Endodermal cell (in vitro differentiated cells): ENCODE results near the gene RIOK1. TPM values are rescaled to one million over a fixed set of nuclear protein-coding genes. Genes with fewer than 3 reads are reported as not detected.
"Not testable (repeated sequence)": the region's sequence is repeated elsewhere in the genome, so short reads cannot be mapped to it uniquely, and the experiment has no call there.

ENCODE experiments used
- DNase-seq: peaks from one replicate; pipeline ENCODE4 v3.0.0-alpha.2; 2017
- H3K27ac ChIP-seq: 2 replicates; pipeline ENCODE4 v1.5.1; 2013; ENCODE audit warnings: mild to moderate bottlenecking, low read depth, low read length, moderate library complexity
- H3K27me3 ChIP-seq: 2 replicates; pipeline ENCODE4 v1.6.1; 2013; ENCODE audit warnings: mild to moderate bottlenecking, low read length, moderate library complexity; ENCODE audit not compliant: insufficient read depth, control insufficient read depth, poor library complexity, severe bottlenecking
- H3K36me3 ChIP-seq: 2 replicates; pipeline ENCODE4 v1.7.0; 2013; ENCODE audit warnings: mild to moderate bottlenecking, low read length, moderate library complexity; ENCODE audit not compliant: control insufficient read depth, insufficient read depth
- H3K4me1 ChIP-seq: one replicate; pipeline ENCODE4 v1.7.0; 2013; ENCODE audit warnings: low read length; ENCODE audit not compliant: control insufficient read depth, insufficient read depth
- H3K4me3 ChIP-seq: 2 replicates; pipeline ENCODE4 v1.5.1; 2013; ENCODE audit warnings: mild to moderate bottlenecking, low read length, moderate library complexity
- H3K9ac ChIP-seq: 2 replicates; pipeline ENCODE4 v1.6.1; 2013; ENCODE audit warnings: mild to moderate bottlenecking, low read length, moderate library complexity; ENCODE audit not compliant: poor library complexity, severe bottlenecking; ENCODE audit errors: extremely low read depth
- H3K9me3 ChIP-seq: 2 replicates; pipeline ENCODE4 v1.6.1; 2013; ENCODE audit warnings: mild to moderate bottlenecking, low read length, moderate library complexity; ENCODE audit not compliant: control insufficient read depth
- H3K27ac Mint-ChIP-seq: 2 replicates; pipeline ENCODE4 v1.8.0; 2020; ENCODE audit warnings: mixed read lengths
- H3K27me3 Mint-ChIP-seq: 2 replicates; pipeline ENCODE4 v1.8.0; 2021; ENCODE audit warnings: mild to moderate bottlenecking, mixed read lengths; ENCODE audit not compliant: insufficient read depth
- H3K36me3 Mint-ChIP-seq: 2 replicates; pipeline ENCODE4 v1.8.0; 2020; ENCODE audit warnings: low read depth, mixed read lengths
- H3K4me1 Mint-ChIP-seq: 2 replicates; pipeline ENCODE4 v1.8.0; 2020; ENCODE audit warnings: mixed read lengths
- H3K4me3 Mint-ChIP-seq: 2 replicates; pipeline ENCODE4 v1.8.0; 2020; ENCODE audit warnings: mild to moderate bottlenecking, moderate library complexity, mixed read lengths
- H3K9me3 Mint-ChIP-seq: 2 replicates; pipeline ENCODE4 v1.8.0; 2020; ENCODE audit warnings: mild to moderate bottlenecking, mixed read lengths
- CTCF ChIP-seq: fragments of 200-600 bp; sonication (generic); conservative IDR thresholded peaks from 2 replicates; pipeline ENCODE4 v1.5.0; 2021; ENCODE audit warnings: antibody characterized with exemption, mild to moderate bottlenecking
- WGBS, 2 experiments: methylation state at CpG; one replicate each; pipeline versions ENCODE4 v1.1.5 to v1.1.7; 2013; ENCODE audit warnings: missing lambda C conversion rate in 2 of 2, mixed read lengths in 1 of 2; ENCODE audit not compliant: insufficient coverage in 1 of 2, insufficient read length in 1 of 2; 5-methylcytosine and 5-hydroxymethylcytosine counted together
- total RNA-seq, 2 donors: library from RNA; stranded (reverse); fragmentation: NEBNext Ultra II Directional in 1 of 2; extraction: Animal tissue kit (Norgen Biotek cat#: 25700) in 1 of 2; gene quantifications; 2 replicates in 1 of 2; 3 replicates in 1 of 2; pipeline ENCODE4 v1.2.1, GENCODE V29; 2021

RIOK1 gene
- total RNA-seq, 2 donors from 2014 or later: 17.7 to 20.3 TPM

GRCh38 chr6:7452898-7453297 is 63.3 kb downstream of the RIOK1 start:
- H3K9me3 ChIP-seq: no peaks in the 10 kb centered on the region
- H3K27ac ChIP-seq: no peak overlapping the region
- H3K27me3 Mint-ChIP-seq: no peaks in the 10 kb centered on the region
- DNase-seq: no peak
- no peak overlapping the region for H3K4me3 Mint-ChIP-seq
- no peak overlapping the region for H3K4me3 ChIP-seq
- no peak for TF ChIP-seq CTCF
- WGBS, 2 experiments: 81 to 85% methylated on average over 6 of the region's 6 CpGs
- peaks cover 11% of the 10 kb centered on the region for H3K9me3 Mint-ChIP-seq
- H3K9ac ChIP-seq: no peak overlapping the region
- no peak overlapping the region for H3K27ac Mint-ChIP-seq
- no peaks in the 10 kb centered on the region for H3K4me1 ChIP-seq
- no peaks in the 10 kb centered on the region for H3K4me1 Mint-ChIP-seq
- H3K36me3 ChIP-seq: no peaks in the 10 kb centered on the region
- H3K36me3 Mint-ChIP-seq: no peaks in the 10 kb centered on the region
- no peaks in the 10 kb centered on the region for H3K27me3 ChIP-seq

GRCh38 chr6:7454696-7455358 is 65.2 kb downstream of the RIOK1 start:
- Mint-ChIP-seq H3K4me1 (no peaks in the 10 kb centered on the region), H3K36me3 (no peaks in the 10 kb centered on the region), H3K27me3 (no peaks in the 10 kb centered on the region), H3K9me3 (peaks cover 11% of the 10 kb centered on the region), H3K4me3 (no peak overlapping the region), H3K27ac (no peak overlapping the region)
- no peak overlapping the region for H3K27ac ChIP-seq
- no peaks in the 10 kb centered on the region for H3K27me3 ChIP-seq
- WGBS, 2 experiments: 54 to 72% methylated on average over 2 to 5 of the region's 5 CpGs
- H3K4me3 ChIP-seq: no peak overlapping the region
- no peak for DNase-seq
- no peaks in the 10 kb centered on the region for H3K4me1 ChIP-seq
- TF ChIP-seq CTCF: no peak
- no peak overlapping the region for H3K9ac ChIP-seq
- H3K9me3 ChIP-seq: no peaks in the 10 kb centered on the region
- no peaks in the 10 kb centered on the region for H3K36me3 ChIP-seq

GRCh38 chr6:7456302-7456701 is 66.7 kb downstream of the RIOK1 start:
- not testable (repeated sequence) for H3K27ac ChIP-seq, H3K9me3 ChIP-seq, H3K9ac ChIP-seq, H3K36me3 ChIP-seq, DNase-seq, H3K27ac Mint-ChIP-seq, H3K4me1 ChIP-seq, H3K4me3 Mint-ChIP-seq, H3K4me1 Mint-ChIP-seq, H3K4me3 ChIP-seq, H3K27me3 Mint-ChIP-seq, H3K36me3 Mint-ChIP-seq, H3K27me3 ChIP-seq
- peaks cover 11% of the 10 kb centered on the region for H3K9me3 Mint-ChIP-seq
- 94 to 96% methylated on average over 11 to 31 of the region's 31 CpGs for WGBS, 2 experiments

- H3K9me3 ChIP-seq: no peaks in the 10 kb centered on the region
- Mint-ChIP-seq H3K27ac (no peak overlapping the region), H3K27me3 (no peaks in the 10 kb centered on the region), H3K36me3 (no peaks in the 10 kb centered on the region), H3K4me1 (peaks cover 10% of the 10 kb centered on the region), H3K9me3 (peaks cover 9% of the 10 kb centered on the region), H3K4me3 (no peak overlapping the region)
- H3K9ac ChIP-seq: no peak overlapping the region
- 93 to 100% methylated on average over 3 to 4 of the region's 4 CpGs for WGBS, 2 experiments
- no peaks in the 10 kb centered on the region for H3K27me3 ChIP-seq
- H3K4me3 ChIP-seq: no peak overlapping the region
- H3K4me1 ChIP-seq: peaks cover 3% of the 10 kb centered on the region
- H3K27ac ChIP-seq: no peak overlapping the region
- no peaks in the 10 kb centered on the region for H3K36me3 ChIP-seq
- no peak for TF ChIP-seq CTCF
- DNase-seq: no peak
These were observed 71.8 kb downstream of the RIOK1 start for GRCh38 chr6:7461416-7461815.
